ENCODE results near the gene NDST4. TPM values are rescaled to one million over a fixed set of nuclear protein-coding genes. Genes with fewer than 3 reads are reported as not detected.
A peak's percentile ranks its signal among the peaks of the same experiment; 100 is the strongest.

Gene NDST4
- polyA plus RNA-seq (ENCODE audit: insufficient read length in 3 of 3): under 1 TPM; 0.62 to 0.96 (median 0.66) TPM
- long read RNA-seq, donor 1: 0 reads
- long read RNA-seq, donor 2: 0 reads
- long read RNA-seq, donor 3: 0 reads
- long read RNA-seq, donor 4: 0 reads
- long read RNA-seq, donor 5: 0 reads
- long read RNA-seq, donor 6: 0 reads
- long read RNA-seq, donor 7: 0 reads
- long read RNA-seq, donor 8: 0 reads
- long read RNA-seq, donor 9: 0 reads
- long read RNA-seq, donor 10: 0 reads
- long read RNA-seq, donor 11, partial matches to known transcripts: 0 of 1 reads
- long read RNA-seq, donor 11, other reads (novel, unspliced or antisense): 0 of 1 reads
- long read RNA-seq, donor 12: 0 reads
- long read RNA-seq, donor 13: 0 reads
- long read RNA-seq, donor 14: 0 reads
- long read RNA-seq, donor 15: 0 reads
- long read RNA-seq, donor 16: 0 reads

DNA sequence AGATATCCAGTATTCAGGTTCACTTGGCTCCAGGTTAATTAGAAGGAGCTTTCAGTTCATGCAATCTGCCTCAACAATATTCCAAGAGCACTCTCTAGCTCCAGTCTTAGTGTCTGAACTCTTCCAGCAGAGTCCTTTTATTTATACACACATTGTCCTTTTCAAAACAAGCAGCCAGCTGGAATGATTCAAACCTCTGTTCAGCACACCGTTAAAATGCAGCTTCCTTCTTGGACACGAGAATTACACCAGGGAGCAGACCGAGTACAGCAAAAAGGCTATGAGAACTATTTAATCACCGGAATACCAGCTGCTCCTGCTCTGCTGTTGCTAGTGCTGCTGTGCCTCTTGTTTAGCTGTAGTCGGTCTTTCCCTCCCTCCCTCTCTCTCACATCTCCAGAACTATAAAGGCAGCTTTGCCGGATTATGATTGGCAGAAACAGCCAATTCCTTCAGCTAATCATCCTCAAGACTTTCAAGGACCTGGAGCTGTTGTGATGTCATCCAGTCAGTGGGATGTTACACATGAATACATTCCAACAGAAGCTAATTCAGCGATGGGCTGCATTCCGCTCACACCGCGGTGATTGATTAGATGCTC is at the start of gene NDST4:
Gene NDST4, minus strand, starts transcription at position 115 of the 601 bp plus-strand sequence. CDS start 36,584 bp downstream, outside the sequence.
- peak; percentile 26 to 60 (median 44) for DNase-seq (ENCODE audit: extremely low read depth in 1 of 11, low read depth in 9 of 11, low spot score in 4 of 11)

DNA sequence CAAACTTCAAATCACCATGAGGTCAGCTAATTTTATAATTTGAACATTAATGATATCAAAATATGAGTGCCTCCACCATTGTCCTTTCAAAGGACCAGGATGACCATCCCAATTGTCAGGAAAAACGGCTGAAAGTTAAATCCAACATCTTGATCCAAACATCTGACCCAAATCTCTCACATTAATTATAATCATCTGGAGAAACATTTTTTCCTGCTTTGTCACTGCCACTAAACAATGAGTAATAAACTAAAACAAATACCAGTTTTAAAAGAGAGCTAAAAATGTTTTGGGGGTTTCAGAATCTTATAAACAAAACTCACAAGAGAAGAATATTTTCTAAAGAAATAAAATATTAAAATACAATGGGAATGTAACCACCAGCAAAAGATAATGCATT is 45.7 kb upstream of the NDST4 start:
- DNase-seq (ENCODE audit: extremely low read depth in 1 of 11, low read depth in 9 of 11, low spot score in 4 of 11): no peak

- DNase-seq (ENCODE audit: extremely low read depth in 1 of 11, low read depth in 9 of 11, low spot score in 4 of 11): no peak
Observed at GRCh38 chr4:115158296-115158695, 44.9 kb upstream of the NDST4 start.

- DNase-seq (ENCODE audit: extremely low read depth in 1 of 11, low read depth in 9 of 11, low spot score in 4 of 11): no peak
Observed at GRCh38 chr4:115154826-115155225, 41.4 kb upstream of the NDST4 start.

GRCh38 chr4:115152965-115153364 is 39.5 kb upstream of the NDST4 start:
- DNase-seq (ENCODE audit: extremely low read depth in 1 of 11, low read depth in 9 of 11, low spot score in 4 of 11): no peak

- no peak for DNase-seq (ENCODE audit: extremely low read depth in 1 of 11, low read depth in 9 of 11, low spot score in 4 of 11)
Observed at GRCh38 chr4:115152081-115152480, 38.7 kb upstream of the NDST4 start.

DNA sequence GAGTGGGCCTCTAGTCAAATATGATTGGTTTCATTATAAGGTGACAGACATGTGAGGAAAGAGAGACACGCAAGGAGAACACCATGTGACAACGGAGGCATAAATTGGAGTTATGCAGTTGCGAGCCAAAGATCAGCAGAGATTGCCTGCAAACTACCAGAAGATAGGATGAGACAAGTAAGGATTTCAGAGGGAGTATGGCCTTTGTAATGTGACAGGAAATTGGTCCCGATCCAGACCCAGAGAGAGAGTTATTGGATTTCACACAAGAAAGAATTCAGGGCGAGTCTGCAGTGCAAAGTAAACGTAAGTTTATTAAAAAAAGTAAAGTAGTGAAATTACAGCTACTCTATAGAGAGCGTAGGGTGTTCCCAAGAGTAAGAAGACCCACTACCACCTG is 35.7 kb upstream of the NDST4 start:
- peak in 5 of 11 donors; percentile 6 to 26 (median 17) for DNase-seq (ENCODE audit: extremely low read depth in 1 of 11, low read depth in 9 of 11, low spot score in 4 of 11)

GRCh38 chr4:115145393-115146160 is 32.2 kb upstream of the NDST4 start:
- DNase-seq (ENCODE audit: extremely low read depth in 1 of 11, low read depth in 9 of 11, low spot score in 4 of 11): no peak

DNA sequence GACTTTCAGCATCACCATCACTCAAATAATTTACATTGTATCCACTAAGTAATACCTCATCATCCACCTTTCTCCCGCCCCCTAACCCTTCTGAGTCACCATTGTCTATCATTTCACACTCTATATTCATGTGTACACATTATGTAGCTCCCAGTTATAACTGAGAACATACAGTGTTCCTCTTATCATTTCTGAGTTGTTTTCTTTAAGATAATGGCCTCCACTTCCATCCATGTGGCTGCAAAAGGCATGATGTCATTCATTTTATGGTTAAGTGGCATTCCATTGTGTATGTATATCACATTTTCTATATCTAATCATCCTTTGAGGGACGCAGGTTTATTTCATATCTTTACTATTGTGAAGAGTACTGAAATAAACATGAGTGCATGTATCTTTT is 14.6 kb upstream of the NDST4 start:
- DNase-seq (ENCODE audit: extremely low read depth in 1 of 11, low read depth in 9 of 11, low spot score in 4 of 11): no peak

DNA sequence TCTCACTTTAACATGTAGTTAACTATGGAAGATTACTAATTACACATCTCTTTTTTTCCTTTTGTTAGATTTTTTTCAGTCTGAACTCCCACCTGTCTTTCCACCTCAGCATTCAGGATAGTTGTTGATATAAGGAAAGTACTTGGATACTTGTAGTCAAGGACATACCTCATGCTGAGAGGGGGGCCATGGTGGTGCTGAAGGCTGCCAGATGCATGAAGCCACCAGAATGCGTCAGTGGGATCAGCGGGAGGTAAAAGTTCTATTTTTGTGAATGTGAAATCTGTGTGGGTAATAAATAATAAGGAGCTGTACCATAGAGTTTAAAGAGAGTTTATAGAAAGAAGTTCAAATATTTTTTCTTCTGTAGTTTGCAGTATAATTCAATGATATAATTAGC is 13.1 kb upstream of the NDST4 start:
- DNase-seq (ENCODE audit: extremely low read depth in 1 of 11, low read depth in 9 of 11, low spot score in 4 of 11): no peak

- no peak for DNase-seq (ENCODE audit: extremely low read depth in 1 of 11, low read depth in 9 of 11, low spot score in 4 of 11)
Observed at GRCh38 chr4:115121351-115122043, 8.1 kb upstream of the NDST4 start.

GRCh38 chr4:115119804-115120352 is 6.5 kb upstream of the NDST4 start:
- DNase-seq (ENCODE audit: extremely low read depth in 1 of 11, low read depth in 9 of 11, low spot score in 4 of 11): no peak

- no peak for DNase-seq (ENCODE audit: extremely low read depth in 1 of 11, low read depth in 9 of 11, low spot score in 4 of 11)
Observed at GRCh38 chr4:115117651-115118050, 4.2 kb upstream of the NDST4 start.

- DNase-seq (ENCODE audit: extremely low read depth in 1 of 11, low read depth in 9 of 11, low spot score in 4 of 11): peak in 6 of 11 donors; percentile 31 to 52 (median 43)
Observed at GRCh38 chr4:115110191-115111181, 2.9 kb downstream of the NDST4 start.

GRCh38 chr4:115108850-115109249 is 4.6 kb downstream of the NDST4 start:
- DNase-seq (ENCODE audit: extremely low read depth in 1 of 11, low read depth in 9 of 11, low spot score in 4 of 11): no peak

DNA sequence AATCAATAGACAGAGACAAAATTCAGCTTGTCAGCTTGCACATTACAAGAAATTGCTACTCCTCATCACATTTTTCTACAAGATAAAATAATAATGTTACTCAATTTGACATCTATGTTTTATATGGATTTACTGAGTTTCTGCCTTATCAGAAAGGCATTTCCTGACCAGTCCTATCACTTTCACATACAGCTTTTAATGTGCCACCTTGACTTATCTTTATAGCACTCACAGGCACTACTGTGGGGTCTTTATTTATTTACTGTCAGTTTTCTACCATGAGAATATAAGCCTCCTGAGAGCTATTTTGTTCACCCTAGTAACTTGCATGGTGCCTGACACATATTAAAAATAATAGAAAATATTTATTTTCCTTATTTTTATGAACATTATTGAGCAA is 6.0 kb downstream of the NDST4 start:
- no peak for DNase-seq (ENCODE audit: extremely low read depth in 1 of 11, low read depth in 9 of 11, low spot score in 4 of 11)

DNA sequence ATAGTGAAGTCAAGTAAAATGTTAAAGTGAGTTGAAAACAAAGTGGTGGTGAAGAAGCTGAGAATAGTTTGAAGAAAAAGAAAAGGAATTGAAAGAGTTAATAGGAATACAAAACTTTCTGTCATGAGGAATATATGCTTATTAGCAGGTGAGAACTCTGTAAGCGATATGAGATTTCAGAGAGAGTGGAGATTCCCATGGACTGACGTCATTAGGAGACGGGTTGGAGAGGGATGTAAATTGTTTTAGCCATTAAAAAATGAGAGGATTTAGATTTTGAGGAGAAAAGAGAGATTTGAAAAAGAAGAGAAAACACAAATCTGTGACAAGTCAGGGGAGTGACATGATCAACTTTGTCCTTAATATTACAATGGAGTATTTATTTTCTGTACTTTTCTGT is 11.7 kb downstream of the NDST4 start:
- no peak for DNase-seq (ENCODE audit: extremely low read depth in 1 of 11, low read depth in 9 of 11, low spot score in 4 of 11)
